ENCODE measurements around the gene DENND5A. TPM values are rescaled to one million over a fixed set of nuclear protein-coding genes. Genes with fewer than 3 reads are reported as not detected.

DENND5A gene
- total and polyA plus RNA-seq, 8 donors: 20.0 to 32.1 (median 26.0) TPM

DNA sequence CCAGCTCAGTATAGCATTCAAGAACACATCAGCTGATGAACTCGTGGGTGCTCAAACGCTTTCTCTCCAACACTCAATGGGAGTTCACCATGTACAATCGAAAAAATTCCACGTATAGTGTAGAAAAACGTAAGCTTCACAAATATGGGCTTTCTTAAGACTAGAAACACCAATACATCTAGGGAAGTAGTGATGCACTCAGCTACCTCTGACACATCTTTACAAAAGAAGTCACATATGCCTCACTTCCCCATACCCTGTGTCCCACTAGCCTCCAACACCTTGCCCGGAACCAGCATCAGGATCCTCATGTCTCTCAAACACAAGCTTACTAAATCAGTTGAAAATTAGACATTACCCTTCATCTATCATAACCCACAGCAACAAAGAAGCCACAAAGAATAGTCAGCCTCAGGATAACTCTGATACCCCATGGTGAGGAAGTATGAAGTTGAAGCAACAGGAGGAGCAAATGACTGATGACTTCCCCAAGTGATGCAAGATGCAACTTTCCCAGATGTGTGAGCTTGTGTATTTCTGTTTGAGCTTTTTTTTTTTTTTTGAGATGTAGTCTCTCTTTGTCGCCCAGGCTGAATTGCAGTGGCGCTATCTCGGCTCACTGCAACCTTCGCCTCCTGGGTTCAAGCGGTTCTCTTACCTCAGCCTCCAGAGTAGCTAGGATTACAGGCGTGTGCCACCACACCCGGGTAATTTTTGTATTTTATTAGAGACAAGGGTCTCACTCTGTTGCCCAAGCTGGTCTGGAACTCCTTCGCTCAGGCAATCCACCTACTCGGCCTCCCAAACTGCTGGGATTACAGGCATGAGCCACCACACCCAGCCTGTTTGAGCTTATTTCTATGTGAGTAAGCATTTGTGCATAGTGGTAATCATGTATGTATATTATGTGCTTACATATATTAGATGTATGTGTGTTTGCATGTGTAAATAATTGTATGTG lies 8.5 kb upstream of the DENND5A start:
- H3K4me1 ChIP-seq: no peaks in the 10 kb centered on the region
- no peaks in the 10 kb centered on the region for H3K9me3 ChIP-seq
- DNase-seq: no peak
- no peaks in the 10 kb centered on the region for H3K27me3 ChIP-seq
- H3K4me3 ChIP-seq: no peak overlapping the region
- no peak overlapping the region for H3K27ac ChIP-seq
- TF ChIP-seq, protein P1, sequence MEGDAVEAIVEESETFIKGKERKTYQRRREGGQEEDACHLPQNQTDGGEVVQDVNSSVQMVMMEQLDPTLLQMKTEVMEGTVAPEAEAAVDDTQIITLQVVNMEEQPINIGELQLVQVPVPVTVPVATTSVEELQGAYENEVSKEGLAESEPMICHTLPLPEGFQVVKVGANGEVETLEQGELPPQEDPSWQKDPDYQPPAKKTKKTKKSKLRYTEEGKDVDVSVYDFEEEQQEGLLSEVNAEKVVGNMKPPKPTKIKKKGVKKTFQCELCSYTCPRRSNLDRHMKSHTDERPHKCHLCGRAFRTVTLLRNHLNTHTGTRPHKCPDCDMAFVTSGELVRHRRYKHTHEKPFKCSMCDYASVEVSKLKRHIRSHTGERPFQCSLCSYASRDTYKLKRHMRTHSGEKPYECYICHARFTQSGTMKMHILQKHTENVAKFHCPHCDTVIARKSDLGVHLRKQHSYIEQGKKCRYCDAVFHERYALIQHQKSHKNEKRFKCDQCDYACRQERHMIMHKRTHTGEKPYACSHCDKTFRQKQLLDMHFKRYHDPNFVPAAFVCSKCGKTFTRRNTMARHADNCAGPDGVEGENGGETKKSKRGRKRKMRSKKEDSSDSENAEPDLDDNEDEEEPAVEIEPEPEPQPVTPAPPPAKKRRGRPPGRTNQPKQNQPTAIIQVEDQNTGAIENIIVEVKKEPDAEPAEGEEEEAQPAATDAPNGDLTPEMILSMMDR (IDR thresholded peaks at IDR 0.05): no peak
- 90 to 93% methylated on average over 15 of the region's 15 CpGs for WGBS, 2 donors
- intact Hi-C loops (cut with DNase I): no loop called here
- peak in 2 of 4 donors; percentile 36 to 60 for ATAC-seq
- no peak for FAIRE-seq
- no peaks in the 10 kb centered on the region for H3K36me3 ChIP-seq

DNA sequence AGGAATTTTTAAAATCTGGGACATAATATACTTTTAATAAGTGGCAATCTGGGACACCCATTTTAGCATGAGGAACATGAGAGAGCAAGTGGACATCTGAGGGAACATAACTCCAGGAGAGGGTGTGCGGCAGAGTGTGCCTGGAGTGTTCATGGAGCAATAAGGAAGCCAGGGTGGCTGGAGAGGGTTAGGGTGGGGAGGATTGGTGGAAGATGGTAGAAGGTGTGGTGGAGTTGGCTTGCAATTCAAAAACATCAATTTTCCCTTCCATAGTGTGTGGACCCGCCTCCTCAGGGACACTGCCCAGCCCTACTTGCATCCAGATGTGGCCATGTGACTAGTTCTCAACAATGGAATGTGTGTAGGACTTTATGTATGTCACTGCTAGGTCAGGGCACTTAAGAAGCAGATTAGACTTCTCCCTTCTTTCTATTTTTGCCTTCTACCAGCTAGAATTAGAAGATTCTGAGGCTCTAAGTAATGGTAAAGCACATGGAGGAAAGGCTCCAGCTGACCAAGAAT lies 4.4 kb upstream of the DENND5A start:
- 91 to 94% methylated on average over 2 of the region's 2 CpGs for WGBS, 2 donors
- Histone ChIP-seq H3K36me3 (no peaks in the 10 kb centered on the region), H3K27me3 (no peaks in the 10 kb centered on the region), H3K9me3 (no peaks in the 10 kb centered on the region), H3K27ac (no peak overlapping the region), H3K4me3 (no peak overlapping the region), H3K4me1 (peaks cover 0 to 6% (median 5%) of the 10 kb centered on the region in 3 donors)
- intact Hi-C loops (cut with DNase I): no loop called here
- TF ChIP-seq, protein P1 (IDR thresholded peaks at IDR 0.05): no peak
- no peak for DNase-seq
- no peak for FAIRE-seq
- ATAC-seq: no peak

DNA sequence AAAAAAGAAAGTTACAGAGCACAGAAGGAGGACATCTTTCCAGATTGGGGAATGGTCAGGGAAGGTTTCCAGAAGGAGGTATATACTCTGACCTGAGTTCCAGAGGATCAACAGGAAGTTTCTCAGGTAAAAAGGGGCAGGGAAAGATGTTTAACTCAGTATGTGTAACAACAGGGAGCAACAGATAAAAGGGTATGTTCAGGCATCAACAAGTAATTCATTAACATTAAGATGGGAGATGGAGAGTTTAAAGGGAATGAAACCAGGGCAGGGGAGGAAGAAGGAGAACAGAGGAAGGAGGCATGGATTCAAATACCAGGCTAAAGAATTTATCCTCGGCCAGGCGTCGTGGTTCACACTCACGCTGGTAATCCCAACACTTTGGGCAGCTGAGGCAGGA lies 2.5 kb upstream of the DENND5A start:
- no peak for ATAC-seq
- WGBS, 2 donors: 93 to 98% methylated on average over 4 of the region's 4 CpGs
- no peak for FAIRE-seq
- no peaks in the 10 kb centered on the region for H3K9me3 ChIP-seq
- no peaks in the 10 kb centered on the region for H3K36me3 ChIP-seq
- TF ChIP-seq, protein P1 (IDR thresholded peaks at IDR 0.05): no peak
- intact Hi-C loops (cut with DNase I): no loop called here
- H3K4me1 ChIP-seq: peaks cover 0 to 6% (median 5%) of the 10 kb centered on the region in 3 donors
- no peaks in the 10 kb centered on the region for H3K27me3 ChIP-seq
- no peak for DNase-seq
- no peak overlapping the region for H3K4me3 ChIP-seq
- H3K27ac ChIP-seq: no peak overlapping the region

DNA sequence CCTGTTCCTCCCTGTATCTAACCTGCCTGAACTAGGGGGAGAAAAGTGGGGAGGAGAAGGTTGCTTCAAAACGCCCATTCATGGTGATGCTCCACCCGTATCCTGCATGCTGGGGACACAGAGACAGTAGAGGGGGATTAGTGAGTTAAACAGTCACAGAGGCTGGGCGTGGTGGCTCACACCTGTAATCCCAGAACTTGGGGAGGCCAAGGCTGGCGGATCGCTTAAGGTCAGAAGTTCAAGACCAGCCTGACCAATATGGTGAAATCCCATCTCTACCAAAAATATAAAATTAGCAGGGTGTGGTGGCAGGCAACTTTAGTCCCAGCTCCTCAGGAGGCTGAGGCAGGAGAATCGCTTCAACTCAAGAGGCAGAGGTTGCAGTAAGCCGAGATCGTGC lies 1.8 kb upstream of the DENND5A start:
- Histone ChIP-seq H3K4me3 (no peak overlapping the region), H3K9me3 (no peaks in the 10 kb centered on the region), H3K27ac (peak overlapping the region; percentile 96 to 100 (median 99)), H3K4me1 (peaks cover 0 to 12% (median 6%) of the 10 kb centered on the region in 3 donors), H3K36me3 (no peaks in the 10 kb centered on the region), H3K27me3 (no peaks in the 10 kb centered on the region)
- intact Hi-C loops (cut with DNase I): no loop called here
- ATAC-seq (no peak), FAIRE-seq (no peak), DNase-seq (no peak)
- WGBS, 2 donors: 97 to 98% methylated on average over 8 of the region's 8 CpGs
- TF ChIP-seq, protein P1 (IDR thresholded peaks at IDR 0.05): no peak
